Neural cell (in vitro differentiated cells): ENCODE data around the gene DYNLT2. TPM values are rescaled to one million over a fixed set of nuclear protein-coding genes. Genes with fewer than 3 reads are reported as not detected.

Experiments
- H2AFZ ChIP-seq: fragments of 200-600, 300-800 bp; sonication (generic), shearing (Covaris generic); 2 replicates; pipeline ENCODE4 v1.6.0; 2014; ENCODE audit warnings: low read depth, mild to moderate bottlenecking, antibody characterized with exemption, low read length, moderate library complexity
- H3F3A ChIP-seq: fragments of 200-600 bp; shearing (Covaris generic); 2 replicates; pipeline ENCODE4 v1.6.1; 2016; ENCODE audit warnings: mild to moderate bottlenecking, moderate library complexity, mixed read lengths, antibody characterized with exemption, low read length; ENCODE audit not compliant: insufficient read depth, poor library complexity, severe bottlenecking
- H3K27ac ChIP-seq: fragments of 200-600, 300-800 bp; sonication (generic), shearing (Covaris generic); 2 replicates; pipeline ENCODE4 v1.5.1; 2014; ENCODE audit warnings: mild to moderate bottlenecking, low read length, moderate library complexity
- H3K27me3 ChIP-seq: fragments of 300-800, 200-600 bp; sonication (generic), shearing (Covaris generic); 2 replicates; pipeline ENCODE4 v1.6.0; 2014; ENCODE audit warnings: mild to moderate bottlenecking, low read depth, low read length, moderate library complexity; ENCODE audit not compliant: insufficient read depth
- H3K36me3 ChIP-seq: fragments of 300-800, 200-600 bp; sonication (generic), shearing (Covaris generic); 2 replicates; pipeline ENCODE4 v1.5.1; 2014; ENCODE audit warnings: mild to moderate bottlenecking, antibody characterized with exemption, low read length, moderate library complexity; ENCODE audit not compliant: insufficient read depth
- H3K4me2 ChIP-seq: fragments of 300-800, 200-600 bp; sonication (generic), shearing (Covaris generic); 2 replicates; pipeline ENCODE4 v1.6.0; 2014; ENCODE audit warnings: mild to moderate bottlenecking, low read length
- H3K4me3 ChIP-seq: fragments of 300-800, 200-600 bp; sonication (generic), shearing (Covaris generic); 2 replicates; pipeline ENCODE4 v1.5.1; 2014; ENCODE audit warnings: mild to moderate bottlenecking, low read length, moderate library complexity
- H3K79me2 ChIP-seq: fragments of 200-600 bp; shearing (Covaris generic); replicated peaks from 2 replicates; pipeline ENCODE4 v1.6.0; 2014; ENCODE audit warnings: mild to moderate bottlenecking, low read length, moderate library complexity; ENCODE audit not compliant: insufficient read depth
- H3K9ac ChIP-seq: fragments of 300-800, 200-600 bp; sonication (generic), shearing (Covaris generic); 2 replicates; pipeline ENCODE4 v1.6.1; 2016; ENCODE audit warnings: mild to moderate bottlenecking, low read length, mixed read lengths
- H3K9me2 ChIP-seq: fragments of 200-600 bp; shearing (Covaris generic); 2 replicates; pipeline ENCODE4 v1.6.1; 2016; ENCODE audit warnings: mild to moderate bottlenecking, low read length, mixed read lengths; ENCODE audit not compliant: insufficient read depth
- H3K9me3 ChIP-seq: fragments of 200-600, 300-800 bp; sonication (generic), shearing (Covaris generic); 2 replicates; pipeline ENCODE4 v1.6.1; 2016; ENCODE audit warnings: mild to moderate bottlenecking, mixed run types, low read length, moderate library complexity, mixed read lengths
- H4K20me1 ChIP-seq: fragments of 200-600 bp; shearing (Covaris generic); 2 replicates; pipeline ENCODE4 v1.6.1; 2016; ENCODE audit warnings: mild to moderate bottlenecking, mixed run types; ENCODE audit not compliant: insufficient read depth
- CTCF ChIP-seq: fragments of 450-650 bp; IDR thresholded peaks from 2 replicates; pipeline ENCODE4 v1.5.1; 2014; ENCODE audit warnings: antibody characterized with exemption, mild to moderate bottlenecking, moderate library complexity; ENCODE audit not compliant: poor library complexity, severe bottlenecking
- EP300 ChIP-seq: fragments of 450-650 bp; conservative IDR thresholded peaks from 2 replicates; pipeline ENCODE4 v1.6.1; 2014; ENCODE audit warnings: antibody characterized with exemption, mild to moderate bottlenecking, moderate library complexity; ENCODE audit not compliant: poor library complexity, severe bottlenecking
- EZH2 ChIP-seq: fragments of 200-600, 300-800 bp; shearing (Covaris generic), sonication (generic); IDR thresholded peaks from 2 replicates; pipeline ENCODE4 v1.6.1; 2014; ENCODE audit warnings: antibody characterized with exemption, low read length, borderline replicate concordance, mild to moderate bottlenecking; ENCODE audit not compliant: insufficient read depth, poor library complexity, severe bottlenecking
- MXI1 ChIP-seq: fragments of 450-650 bp; conservative IDR thresholded peaks from 2 replicates; pipeline ENCODE4 v1.6.1; 2014; ENCODE audit warnings: antibody characterized with exemption, mild to moderate bottlenecking; ENCODE audit not compliant: poor library complexity, severe bottlenecking
- POLR2AphosphoS5 ChIP-seq: IDR thresholded peaks from 2 replicates; pipeline ENCODE4 v1.6.1; 2012
- RAD21 ChIP-seq: fragments of 450-650 bp; conservative IDR thresholded peaks from 2 replicates; pipeline ENCODE4 v1.6.1; 2014; ENCODE audit warnings: antibody characterized with exemption, mild to moderate bottlenecking, moderate library complexity
- REST ChIP-seq: IDR thresholded peaks from 2 replicates; pipeline ENCODE4 v1.6.1; 2012; ENCODE audit warnings: borderline replicate concordance
- SMC3 ChIP-seq: fragments of 450-650 bp; conservative IDR thresholded peaks from 2 replicates; pipeline ENCODE4 v1.6.1; 2014; ENCODE audit warnings: antibody characterized with exemption, mild to moderate bottlenecking, moderate library complexity; ENCODE audit not compliant: poor library complexity
- TAF1 ChIP-seq: IDR thresholded peaks from 2 replicates; pipeline ENCODE4 v1.6.1; 2012; ENCODE audit warnings: low read depth
- polyA plus RNA-seq: library from polyadenylated mRNA; depleted of rRNA; stranded (reverse); fragments of >200 nt; gene quantifications from 2 replicates; pipeline ENCODE4 v1.2.3, GENCODE V29; 2014

DYNLT2 gene
- polyA plus RNA-seq, 1 donor from 2014 or later = 2.8 TPM

GRCh38 chr6:169778646-169779045 is 27.3 kb upstream of the DYNLT2 start:
- H3K9me2 ChIP-seq = no peaks in the 10 kb centered on the region
- no peaks in the 10 kb centered on the region for H3F3A ChIP-seq
- no peaks in the 10 kb centered on the region for H4K20me1 ChIP-seq
- H3K4me3 ChIP-seq = no peak overlapping the region
- H3K4me2 ChIP-seq = no peak overlapping the region
- no peak overlapping the region for H3K27ac ChIP-seq
- H3K36me3 ChIP-seq = peaks cover 5% of the 10 kb centered on the region
- H3K27me3 ChIP-seq = no peaks in the 10 kb centered on the region
- no peak overlapping the region for H2AFZ ChIP-seq
- H3K79me2 ChIP-seq = no peaks in the 10 kb centered on the region
- H3K9me3 ChIP-seq = no peaks in the 10 kb centered on the region
- no peak for TF ChIP-seq POLR2AphosphoS5
- TF ChIP-seq TAF1 = no peak
- TF ChIP-seq MXI1 = no peak
- no peak for TF ChIP-seq REST
- TF ChIP-seq EZH2 = no peak
- no peak for TF ChIP-seq SMC3
- no peak for TF ChIP-seq CTCF
- no peak for TF ChIP-seq RAD21
- no peak for TF ChIP-seq EP300
- H3K9ac ChIP-seq = no peak overlapping the region

- Histone ChIP-seq H3F3A (no peaks in the 10 kb centered on the region), H3K9me3 (no peaks in the 10 kb centered on the region), H3K9ac (no peak overlapping the region), H2AFZ (no peak overlapping the region), H3K4me3 (no peak overlapping the region), H3K27me3 (no peaks in the 10 kb centered on the region), H3K36me3 (peaks cover 5% of the 10 kb centered on the region), H3K9me2 (no peaks in the 10 kb centered on the region), H3K79me2 (no peaks in the 10 kb centered on the region), H3K27ac (no peak overlapping the region), H4K20me1 (no peaks in the 10 kb centered on the region), H3K4me2 (no peak overlapping the region)
- TF ChIP-seq EZH2 = no peak
- TF ChIP-seq CTCF = no peak
- no peak for TF ChIP-seq SMC3
- TF ChIP-seq RAD21 = no peak
- no peak for TF ChIP-seq EP300
- TF ChIP-seq POLR2AphosphoS5 = no peak
- no peak for TF ChIP-seq TAF1
- TF ChIP-seq REST = no peak
- no peak for TF ChIP-seq MXI1
Measured at GRCh38 chr6:169777896-169778295, 26.5 kb upstream of the DYNLT2 start.
